ENCODE measurements around the gene TARBP2. TPM values are rescaled to one million over a fixed set of nuclear protein-coding genes. Genes with fewer than 3 reads are reported as not detected.
A peak's percentile ranks its signal among the peaks of the same experiment; 100 is the strongest.
"Not testable (repeated sequence)": the region's sequence is repeated elsewhere in the genome, so short reads cannot be mapped to it uniquely, and the experiment has no call there.

The TARBP2 gene
- total and polyA plus RNA-seq, 8 donors: 11.7 to 50.1 (median 17.1) TPM

DNA sequence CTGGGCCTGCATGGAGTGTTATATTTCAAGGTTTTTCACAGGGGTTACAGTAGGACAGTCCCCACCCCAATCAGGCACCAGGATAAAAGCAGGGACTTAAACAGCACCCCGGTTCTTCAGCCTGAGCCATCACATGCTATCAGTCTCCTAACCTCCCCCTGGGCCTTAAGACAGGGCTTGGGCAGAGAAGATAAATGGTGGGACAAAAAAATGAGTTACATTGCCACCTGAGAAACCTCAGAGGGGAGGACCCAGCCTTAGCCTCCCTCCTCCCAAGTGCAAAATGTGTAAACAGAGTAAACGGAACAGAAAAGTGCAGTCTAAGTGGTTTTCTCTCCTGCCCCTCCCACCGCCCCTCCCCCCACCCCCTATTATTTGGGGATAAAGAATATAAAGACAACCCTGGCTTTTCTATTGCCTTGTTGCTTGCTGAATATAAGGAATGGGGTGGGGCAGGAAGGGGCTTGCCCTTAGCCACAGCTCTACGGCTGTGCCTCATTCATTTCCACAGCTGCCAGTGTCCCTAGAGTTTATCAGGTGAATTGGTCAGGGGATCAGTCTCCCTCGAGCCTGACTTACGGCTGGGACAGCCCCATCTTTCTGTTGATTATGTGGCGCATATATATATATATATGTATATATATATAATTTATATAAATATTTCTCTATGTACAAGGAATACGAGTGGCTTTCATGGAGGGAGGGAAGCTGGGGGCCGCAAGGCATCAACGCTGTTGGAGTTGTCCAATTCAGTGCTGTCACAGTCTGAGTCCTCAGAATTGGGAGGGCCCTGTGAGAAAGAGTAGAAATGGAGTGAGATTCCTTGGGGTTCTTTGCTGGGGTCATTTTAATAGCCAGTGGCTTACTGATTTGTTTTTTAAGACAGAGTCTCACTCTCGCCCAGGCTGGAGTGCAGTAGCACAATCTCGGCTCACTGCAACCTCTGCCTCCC lies 20.3 kb upstream of the TARBP2 start:
- Histone ChIP-seq H3K36me3 (peaks cover 6 to 57% (median 30%) of the 10 kb centered on the region in 3 donors), H3K27ac (no peak overlapping the region), H3K4me3 (no peak overlapping the region), H3K27me3 (no peaks in the 10 kb centered on the region), H3K9me3 (no peaks in the 10 kb centered on the region), H3K4me1 (peaks cover 0 to 6% (median 1%) of the 10 kb centered on the region in 3 donors)
- WGBS, 2 donors: 81 to 83% methylated on average over 12 of the region's 12 CpGs
- no peak for ATAC-seq
- no peak for TF ChIP-seq CTCF (IDR thresholded peaks at IDR 0.05)
- intact Hi-C loops (cut with DNase I): no loop called here
- no peak for DNase-seq
- FAIRE-seq: no peak

DNA sequence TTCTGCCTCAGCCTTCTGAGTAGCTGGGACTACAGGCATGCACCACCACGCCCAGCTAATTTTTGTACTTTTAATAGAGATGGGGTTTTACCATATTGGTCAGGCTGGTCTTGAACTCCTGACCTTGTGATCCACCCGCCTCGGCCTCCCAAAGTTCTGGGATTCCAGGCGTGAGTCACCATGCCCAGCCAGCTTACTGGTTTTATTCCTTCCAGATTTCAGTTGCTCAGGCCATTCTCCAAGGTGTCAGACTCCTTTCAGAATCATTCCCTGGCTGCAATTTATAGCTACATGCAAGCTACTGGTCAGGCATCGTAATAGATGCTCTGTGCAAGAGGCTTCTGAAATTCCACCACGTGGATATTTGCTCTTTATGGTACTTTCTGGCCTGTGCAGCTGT lies 19.6 kb upstream of the TARBP2 start:
- DNase-seq; H3K27me3 ChIP-seq; intact Hi-C loops (cut with DNase I); H3K4me1 ChIP-seq; H3K9me3 ChIP-seq; H3K4me3 ChIP-seq; ATAC-seq; H3K27ac ChIP-seq; FAIRE-seq: not testable (repeated sequence)
- WGBS, 2 donors: 75 to 86% methylated on average over 6 of the region's 6 CpGs
- peaks cover 5 to 54% (median 23%) of the 10 kb centered on the region in 3 donors for H3K36me3 ChIP-seq

DNA sequence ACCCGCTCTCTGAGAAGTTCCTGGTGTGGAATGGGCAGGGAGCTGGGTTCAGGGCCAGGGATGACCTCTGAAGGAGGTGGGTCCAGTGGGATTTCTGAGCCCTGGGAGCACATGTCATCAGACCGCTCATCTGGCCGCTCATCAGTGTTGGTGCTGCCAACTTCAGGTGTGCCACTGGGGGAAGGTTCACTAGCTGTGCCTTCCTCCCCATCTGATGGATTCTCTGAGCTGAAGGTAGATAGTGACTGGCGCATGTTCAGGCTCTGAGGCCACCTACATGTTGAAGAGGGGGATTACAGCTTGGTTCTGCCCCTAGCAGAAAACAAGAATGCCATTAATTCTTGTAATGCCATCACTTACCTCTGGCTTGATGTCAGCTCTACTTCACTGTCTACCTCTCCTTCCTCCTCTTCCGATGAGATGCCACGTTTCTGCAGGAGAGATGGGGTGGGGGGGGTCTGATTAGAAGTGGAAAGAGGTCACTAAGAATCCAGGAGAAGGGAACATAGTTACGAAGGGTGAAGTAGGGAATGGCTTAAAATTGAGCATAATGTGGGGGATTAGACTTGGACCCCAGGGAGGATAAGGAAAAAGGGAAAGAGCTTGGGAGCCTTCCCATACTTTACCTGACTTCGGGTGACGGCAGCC lies 19.0 kb upstream of the TARBP2 start:
- TF ChIP-seq CTCF (IDR thresholded peaks at IDR 0.05): no peak
- no peak for DNase-seq
- no peak overlapping the region for H3K27ac ChIP-seq
- H3K4me1 ChIP-seq: no peaks in the 10 kb centered on the region
- ATAC-seq: no peak
- H3K4me3 ChIP-seq: no peak overlapping the region
- no peaks in the 10 kb centered on the region for H3K27me3 ChIP-seq
- no peak for FAIRE-seq
- no peaks in the 10 kb centered on the region for H3K9me3 ChIP-seq
- peaks cover 0 to 48% (median 20%) of the 10 kb centered on the region in 3 donors for H3K36me3 ChIP-seq
- WGBS, 2 donors: 79 to 81% methylated on average over 9 of the region's 9 CpGs
- intact Hi-C loops (cut with DNase I): no loop called here

DNA sequence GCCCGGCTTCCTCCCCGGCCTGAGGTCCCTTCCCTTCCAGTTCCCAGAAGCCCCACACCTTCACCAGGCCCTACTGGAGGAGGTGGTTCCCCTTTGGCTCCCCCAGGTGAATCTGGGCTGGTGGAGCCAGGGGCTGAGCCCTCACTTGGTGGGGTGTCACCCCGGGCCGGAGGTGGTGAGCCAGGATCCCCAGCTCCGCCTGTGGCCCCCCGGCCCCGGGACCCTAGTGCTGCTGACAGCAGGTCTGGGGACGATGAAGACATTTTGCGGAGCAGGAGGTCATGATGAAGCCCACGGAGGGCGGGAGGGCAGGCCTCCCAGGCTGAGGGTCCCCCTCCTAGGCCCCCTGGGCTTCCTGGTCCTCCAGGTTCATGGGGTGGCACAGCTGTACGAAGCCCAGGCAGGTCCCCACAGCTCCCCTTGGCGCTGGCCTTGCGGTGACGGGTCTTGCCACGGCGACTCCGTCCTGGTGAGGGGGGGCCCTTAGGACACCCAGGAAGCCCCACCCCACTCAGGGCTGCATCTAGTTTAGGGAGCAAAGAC lies 18.4 kb upstream of the TARBP2 start:
- Histone ChIP-seq H3K36me3 (peaks cover 0 to 44% (median 20%) of the 10 kb centered on the region in 3 donors), H3K4me1 (no peaks in the 10 kb centered on the region), H3K27ac (no peak overlapping the region), H3K9me3 (no peaks in the 10 kb centered on the region), H3K4me3 (no peak overlapping the region), H3K27me3 (no peaks in the 10 kb centered on the region)
- WGBS, 2 donors: 85 to 87% methylated on average over 18 of the region's 18 CpGs
- intact Hi-C loops (cut with DNase I): no loop called here
- FAIRE-seq (no peak), DNase-seq (no peak), ATAC-seq (peak in 2 of 4 donors; percentile 3 to 9)
- no peak for TF ChIP-seq CTCF (IDR thresholded peaks at IDR 0.05)

GRCh38 chr12:53483225-53483978 lies 17.7 kb upstream of the TARBP2 start:
- 75 to 77% methylated on average over 9 of the region's 9 CpGs for WGBS, 2 donors
- intact Hi-C loops (cut with DNase I): no loop called here
- FAIRE-seq (no peak), ATAC-seq (peak in 1 of 4 donors; percentile 6), DNase-seq (no peak)
- Histone ChIP-seq H3K27me3 (no peaks in the 10 kb centered on the region), H3K36me3 (peaks cover 0 to 39% (median 20%) of the 10 kb centered on the region in 3 donors), H3K4me3 (no peak overlapping the region), H3K27ac (no peak overlapping the region), H3K4me1 (no peaks in the 10 kb centered on the region), H3K9me3 (no peaks in the 10 kb centered on the region)
- TF ChIP-seq CTCF (IDR thresholded peaks at IDR 0.05): no peak
